Mammary microvascular endothelial cell (primary cell): Measurements from ENCODE around the gene SETMAR. TPM values are rescaled to one million over a fixed set of nuclear protein-coding genes. Genes with fewer than 3 reads are reported as not detected.

Experiments
- total RNA-seq: library from RNA; depleted of rRNA; stranded (reverse); fragments of >200 nt; gene quantifications from 2 replicates; pipeline ENCODE4 v1.2.3, GENCODE V29; 2015

The SETMAR gene
- 7.8 and 12.6 TPM in 2 replicates for total RNA-seq

DNA sequence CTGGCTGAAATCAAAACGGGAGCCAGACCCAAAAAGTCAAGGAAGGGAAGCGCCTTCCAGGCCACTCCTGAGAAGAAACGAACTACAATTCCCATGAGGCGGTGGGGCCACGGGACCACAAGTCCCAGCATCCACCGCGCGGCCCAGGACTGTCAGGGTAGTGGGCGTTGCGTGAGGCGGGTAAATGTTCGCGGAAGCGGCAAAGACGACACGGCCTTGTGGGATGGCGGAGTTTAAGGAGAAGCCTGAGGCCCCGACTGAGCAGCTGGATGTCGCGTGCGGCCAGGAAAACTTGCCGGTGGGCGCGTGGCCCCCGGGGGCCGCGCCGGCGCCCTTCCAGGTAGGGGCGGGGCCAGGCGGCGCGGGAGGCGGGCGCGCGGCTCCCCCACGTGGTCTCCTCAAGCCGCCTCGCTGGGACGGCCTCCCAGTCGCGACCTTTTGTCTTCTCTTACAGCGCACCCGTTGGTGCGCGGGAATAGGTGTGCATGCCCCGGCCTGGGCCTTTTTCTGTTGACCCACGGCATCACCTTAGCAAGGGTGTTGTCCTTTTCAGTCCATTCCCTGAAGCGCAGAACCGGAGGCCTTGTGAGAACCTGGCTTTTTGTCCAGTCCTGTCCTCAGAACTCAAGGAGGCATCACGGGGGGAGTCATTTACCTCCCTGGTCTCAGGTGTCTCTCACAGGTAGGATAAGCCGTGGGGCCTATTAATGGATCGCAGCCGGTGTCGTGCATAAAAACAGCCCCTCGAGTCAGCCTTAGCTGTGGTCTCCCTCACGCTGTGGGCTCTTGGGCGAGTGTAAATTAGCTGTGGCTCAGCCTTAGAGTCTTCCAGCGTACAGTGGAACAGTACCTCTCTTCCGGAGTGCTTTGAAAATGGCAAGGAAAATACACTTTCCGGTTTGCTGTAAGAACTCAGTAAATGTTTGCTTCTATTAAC lies at the start of gene SETMAR:
SETMAR (plus strand) TSS at position 183 of the 937 bp plus-strand sequence; CDS start at position 185, 2 bp downstream.

Other genes with a start within 250 kb of the SETMAR start
- gene SUMF1, start 163.9 kb downstream of the SETMAR start, total RNA-seq: 44.2 and 45.8 TPM in 2 replicates
- 9.9 and 13.6 TPM in 2 replicates for gene ITPR1, start 190.0 kb downstream of the SETMAR start, total RNA-seq